ENCODE measurements around the gene GALNTL6.

Gene GALNTL6

DNA sequence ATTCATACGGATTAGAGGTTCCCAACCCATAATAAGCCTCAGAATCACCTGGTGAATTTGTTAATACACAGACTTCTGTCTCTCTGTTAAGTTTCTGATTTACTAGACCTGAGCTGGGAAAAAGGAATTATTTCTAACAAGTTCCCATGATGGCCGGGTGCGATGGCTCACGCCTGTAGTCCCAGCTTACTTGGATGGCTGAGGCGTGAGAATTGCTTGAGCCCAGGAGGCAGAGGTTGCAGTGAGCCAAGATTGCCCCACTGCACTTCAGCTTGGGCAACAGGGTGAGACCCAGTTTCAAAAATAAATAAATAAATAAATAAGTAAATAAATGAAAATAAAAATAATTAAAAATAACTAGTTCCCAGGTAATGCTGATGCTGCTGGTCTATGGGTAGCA is 412.3 kb downstream of the GALNTL6 start:
- H4K20me1 ChIP-seq (ENCODE audit: low read depth, low read length), result no peaks in the 10 kb centered on the region
- no peak overlapping the region for H3K4me3 ChIP-seq (ENCODE audit: insufficient read depth, low read length, poor library complexity, severe bottlenecking)
- H3K9ac ChIP-seq (ENCODE audit: low read length), result no peak overlapping the region
- no peaks in the 10 kb centered on the region for H3K9me2 ChIP-seq (replicated peaks; ENCODE audit: insufficient read depth, low read length)
- no peak overlapping the region for H3K27ac ChIP-seq (ENCODE audit: low read depth, low read length)
- no peaks in the 10 kb centered on the region for H3K27me3 ChIP-seq (ENCODE audit: low read length)
- H3K36me3 ChIP-seq (ENCODE audit: low read length), result no peaks in the 10 kb centered on the region
- H3K9me3 ChIP-seq (ENCODE audit: insufficient read depth, low read length), result no peaks in the 10 kb centered on the region
- H3K4me2 ChIP-seq (ENCODE audit: low read depth, low read length, poor library complexity, severe bottlenecking), result no peak overlapping the region
- H2AFZ ChIP-seq (ENCODE audit: low read depth, low read length, severe bottlenecking), result no peak overlapping the region
- no peaks in the 10 kb centered on the region for H3F3A ChIP-seq (ENCODE audit: insufficient read depth)
- no peak for TF ChIP-seq EZH2phosphoT487 (conservative IDR thresholded peaks at IDR 0.05; ENCODE audit: low read length)
- no peak for TF ChIP-seq CTCF (IDR thresholded peaks at IDR 0.05; ENCODE audit: insufficient read depth, low read length, poor library complexity, severe bottlenecking)
- no peaks in the 10 kb centered on the region for H3K79me2 ChIP-seq (ENCODE audit: insufficient read depth, low read length)

DNA sequence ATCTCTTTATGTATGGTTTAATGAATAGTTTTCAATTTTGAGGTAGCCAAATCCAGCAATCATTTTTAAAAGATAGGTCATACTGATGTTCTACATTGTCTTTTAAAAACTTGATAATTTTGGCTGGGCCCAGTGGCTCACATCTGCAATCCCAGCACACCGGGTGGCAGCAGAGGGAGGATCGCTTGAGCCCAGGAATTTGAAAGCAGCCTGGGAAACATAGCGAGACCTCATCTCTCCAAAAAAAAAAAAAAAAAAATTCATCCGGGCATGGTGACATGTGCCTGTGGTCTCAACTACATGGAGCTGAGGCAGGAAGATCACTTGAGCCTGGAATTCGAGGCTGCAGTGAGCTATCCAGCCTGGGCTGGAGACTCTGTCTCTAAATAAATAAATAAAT is 419.8 kb downstream of the GALNTL6 start:
- H2AFZ ChIP-seq (ENCODE audit: low read depth, low read length, severe bottlenecking), result no peak overlapping the region
- no peaks in the 10 kb centered on the region for H3K27me3 ChIP-seq (ENCODE audit: low read length)

GRCh38 chr4:172243551-172243950 is 430.3 kb downstream of the GALNTL6 start:
- Histone ChIP-seq H2AFZ (ENCODE audit: low read depth, low read length, severe bottlenecking) (no peak overlapping the region), H3K9me3 (ENCODE audit: insufficient read depth, low read length) (no peaks in the 10 kb centered on the region)

More for the DNA sequence above, 419.8 kb downstream of the GALNTL6 start:
- no peak overlapping the region for H3K4me2 ChIP-seq (ENCODE audit: low read depth, low read length, poor library complexity, severe bottlenecking)
- H3F3A ChIP-seq (ENCODE audit: insufficient read depth), result no peaks in the 10 kb centered on the region
- no peak overlapping the region for H3K9ac ChIP-seq (ENCODE audit: low read length)
- no peaks in the 10 kb centered on the region for H3K36me3 ChIP-seq (ENCODE audit: low read length)
- no peaks in the 10 kb centered on the region for H3K9me3 ChIP-seq (ENCODE audit: insufficient read depth, low read length)
- no peaks in the 10 kb centered on the region for H3K79me2 ChIP-seq (ENCODE audit: insufficient read depth, low read length)
- no peak overlapping the region for H3K27ac ChIP-seq (ENCODE audit: low read depth, low read length)
- no peaks in the 10 kb centered on the region for H3K9me2 ChIP-seq (replicated peaks; ENCODE audit: insufficient read depth, low read length)
- no peak overlapping the region for H3K4me3 ChIP-seq (ENCODE audit: insufficient read depth, low read length, poor library complexity, severe bottlenecking)
- TF ChIP-seq CTCF (IDR thresholded peaks at IDR 0.05; ENCODE audit: insufficient read depth, low read length, poor library complexity, severe bottlenecking) (no peak), EZH2phosphoT487 (conservative IDR thresholded peaks at IDR 0.05; ENCODE audit: low read length) (no peak)
- no peaks in the 10 kb centered on the region for H4K20me1 ChIP-seq (ENCODE audit: low read depth, low read length)

More at GRCh38 chr4:172243551-172243950, 430.3 kb downstream of the GALNTL6 start:
- H3K27me3 ChIP-seq (ENCODE audit: low read length), result no peaks in the 10 kb centered on the region
- TF ChIP-seq EZH2phosphoT487 (conservative IDR thresholded peaks at IDR 0.05; ENCODE audit: low read length), result no peak
- TF ChIP-seq CTCF (IDR thresholded peaks at IDR 0.05; ENCODE audit: insufficient read depth, low read length, poor library complexity, severe bottlenecking), result no peak
- no peak overlapping the region for H3K27ac ChIP-seq (ENCODE audit: low read depth, low read length)
- no peaks in the 10 kb centered on the region for H3F3A ChIP-seq (ENCODE audit: insufficient read depth)
- no peaks in the 10 kb centered on the region for H4K20me1 ChIP-seq (ENCODE audit: low read depth, low read length)
- H3K79me2 ChIP-seq (ENCODE audit: insufficient read depth, low read length), result no peaks in the 10 kb centered on the region
- no peaks in the 10 kb centered on the region for H3K9me2 ChIP-seq (replicated peaks; ENCODE audit: insufficient read depth, low read length)
- no peaks in the 10 kb centered on the region for H3K36me3 ChIP-seq (ENCODE audit: low read length)
- H3K4me2 ChIP-seq (ENCODE audit: low read depth, low read length, poor library complexity, severe bottlenecking), result no peak overlapping the region
- no peak overlapping the region for H3K4me3 ChIP-seq (ENCODE audit: insufficient read depth, low read length, poor library complexity, severe bottlenecking)
- no peak overlapping the region for H3K9ac ChIP-seq (ENCODE audit: low read length)
